ENCODE measurements around the gene TMEM175.

Gene TMEM175

DNA sequence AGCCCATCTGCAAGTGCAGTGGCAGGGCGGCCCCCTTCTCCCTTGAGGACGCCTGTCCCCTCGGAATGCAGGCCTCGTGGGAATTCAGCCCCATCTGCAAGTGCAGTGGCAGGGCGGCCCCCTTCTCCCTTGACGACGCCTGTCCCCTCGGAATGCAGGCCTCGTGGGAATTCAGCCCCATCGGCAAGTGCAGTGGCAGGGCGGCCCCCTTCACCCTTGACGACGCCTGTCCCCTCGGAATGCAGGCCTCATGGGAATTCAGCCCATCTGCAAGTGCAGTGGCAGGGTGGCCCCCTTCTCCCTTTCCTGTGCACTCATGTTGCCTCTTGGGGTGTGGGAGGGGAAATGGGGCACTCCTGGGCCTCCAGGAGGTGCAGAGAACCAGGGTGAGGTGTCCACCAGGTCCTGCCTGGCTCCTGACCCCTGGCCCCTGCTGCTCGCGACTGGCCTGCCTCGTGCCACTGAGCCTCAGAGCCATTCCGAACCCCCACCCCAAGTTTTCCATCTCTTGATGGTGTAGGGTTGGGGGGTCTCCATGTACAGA lies 67.7 kb downstream of the TMEM175 start:
- no peak for DNase-seq
- Histone ChIP-seq H3K36me3 (no peaks in the 10 kb centered on the region), H3K9me3 (no peaks in the 10 kb centered on the region), H3K4me3 (no peak overlapping the region), H3K27ac (no peak overlapping the region), H3K4me1 (peaks cover 0 to 37% (median 30%) of the 10 kb centered on the region in 4 donors), H3K27me3 (peaks cover 7 to 92% of the 10 kb centered on the region in 2 donors)
- TF ChIP-seq, protein P1, sequence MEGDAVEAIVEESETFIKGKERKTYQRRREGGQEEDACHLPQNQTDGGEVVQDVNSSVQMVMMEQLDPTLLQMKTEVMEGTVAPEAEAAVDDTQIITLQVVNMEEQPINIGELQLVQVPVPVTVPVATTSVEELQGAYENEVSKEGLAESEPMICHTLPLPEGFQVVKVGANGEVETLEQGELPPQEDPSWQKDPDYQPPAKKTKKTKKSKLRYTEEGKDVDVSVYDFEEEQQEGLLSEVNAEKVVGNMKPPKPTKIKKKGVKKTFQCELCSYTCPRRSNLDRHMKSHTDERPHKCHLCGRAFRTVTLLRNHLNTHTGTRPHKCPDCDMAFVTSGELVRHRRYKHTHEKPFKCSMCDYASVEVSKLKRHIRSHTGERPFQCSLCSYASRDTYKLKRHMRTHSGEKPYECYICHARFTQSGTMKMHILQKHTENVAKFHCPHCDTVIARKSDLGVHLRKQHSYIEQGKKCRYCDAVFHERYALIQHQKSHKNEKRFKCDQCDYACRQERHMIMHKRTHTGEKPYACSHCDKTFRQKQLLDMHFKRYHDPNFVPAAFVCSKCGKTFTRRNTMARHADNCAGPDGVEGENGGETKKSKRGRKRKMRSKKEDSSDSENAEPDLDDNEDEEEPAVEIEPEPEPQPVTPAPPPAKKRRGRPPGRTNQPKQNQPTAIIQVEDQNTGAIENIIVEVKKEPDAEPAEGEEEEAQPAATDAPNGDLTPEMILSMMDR (IDR thresholded peaks at IDR 0.05) = no peak
- intact Hi-C loops (cut with DNase I; ENCODE audit: low total_unique reads) = no loop called here

DNA sequence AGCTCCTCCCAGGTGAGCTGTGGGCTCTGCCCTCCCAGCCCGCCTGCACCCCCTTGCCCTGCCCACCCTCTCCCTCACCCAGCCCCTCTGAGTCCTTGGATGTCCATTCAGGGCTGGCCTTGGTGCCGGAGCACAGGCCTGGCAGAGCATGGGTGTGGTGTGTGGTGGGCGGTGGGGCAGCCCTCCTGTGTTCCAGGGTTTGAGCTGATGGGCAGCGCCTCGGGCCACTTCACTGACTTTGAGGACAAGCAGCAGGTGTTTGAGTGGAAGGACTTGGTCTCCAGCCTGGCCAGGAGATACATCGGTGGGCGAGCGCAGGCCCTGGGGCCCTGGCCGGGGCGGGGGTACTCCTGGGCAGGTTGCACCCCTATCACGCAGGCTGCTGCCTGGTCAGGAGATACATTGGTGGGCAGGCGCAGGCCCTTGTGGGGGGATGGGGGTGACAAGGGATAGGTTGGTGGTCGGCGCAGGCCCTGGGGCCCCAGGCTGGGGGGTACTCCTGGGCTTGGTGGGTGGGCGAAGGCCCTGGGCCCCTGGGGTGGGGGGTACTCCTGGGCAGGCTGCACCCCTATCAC lies 68.5 kb downstream of the TMEM175 start:
- H3K9me3 ChIP-seq = no peaks in the 10 kb centered on the region
- no peak overlapping the region for H3K4me3 ChIP-seq
- peaks cover 7 to 95% of the 10 kb centered on the region in 2 donors for H3K27me3 ChIP-seq
- H3K36me3 ChIP-seq = no peaks in the 10 kb centered on the region
- intact Hi-C loops (cut with DNase I; ENCODE audit: low total_unique reads) = no loop called here
- no peak for DNase-seq
- TF ChIP-seq, protein P1 (IDR thresholded peaks at IDR 0.05) = no peak
- peaks cover 0 to 37% (median 30%) of the 10 kb centered on the region in 4 donors for H3K4me1 ChIP-seq
- no peak overlapping the region for H3K27ac ChIP-seq

DNA sequence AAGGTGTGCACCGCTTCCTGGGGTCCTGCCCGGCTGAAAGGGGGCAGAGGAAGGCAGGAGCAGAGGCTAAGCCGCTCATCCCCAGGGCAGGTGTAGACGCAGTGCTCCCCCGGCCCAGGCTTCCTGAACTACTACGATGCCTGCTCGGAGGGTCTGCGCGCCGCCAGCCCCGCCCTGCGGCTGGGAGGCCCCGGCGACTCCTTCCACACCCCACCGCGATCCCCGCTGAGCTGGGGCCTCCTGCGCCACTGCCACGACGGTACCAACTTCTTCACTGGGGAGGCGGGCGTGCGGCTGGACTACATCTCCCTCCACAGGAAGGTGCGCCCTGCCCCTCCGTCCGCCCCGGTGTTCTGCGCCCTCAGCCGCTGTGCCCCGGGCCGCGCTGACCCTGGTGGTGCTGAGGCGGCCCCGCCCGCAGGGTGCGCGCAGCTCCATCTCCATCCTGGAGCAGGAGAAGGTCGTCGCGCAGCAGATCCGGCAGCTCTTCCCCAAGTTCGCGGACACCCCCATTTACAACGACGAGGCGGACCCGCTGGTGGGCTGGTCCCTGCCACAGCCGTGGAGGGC lies 69.4 kb downstream of the TMEM175 start:
- TF ChIP-seq, protein P1 (IDR thresholded peaks at IDR 0.05) = no peak
- intact Hi-C loops (cut with DNase I; ENCODE audit: low total_unique reads) = no loop called here
- Histone ChIP-seq H3K4me3 (no peak overlapping the region), H3K27ac (no peak overlapping the region), H3K36me3 (no peaks in the 10 kb centered on the region), H3K27me3 (peaks cover 7 to 93% of the 10 kb centered on the region in 2 donors), H3K4me1 (peaks cover 0 to 37% (median 29%) of the 10 kb centered on the region in 4 donors), H3K9me3 (no peaks in the 10 kb centered on the region)
- DNase-seq = no peak

DNA sequence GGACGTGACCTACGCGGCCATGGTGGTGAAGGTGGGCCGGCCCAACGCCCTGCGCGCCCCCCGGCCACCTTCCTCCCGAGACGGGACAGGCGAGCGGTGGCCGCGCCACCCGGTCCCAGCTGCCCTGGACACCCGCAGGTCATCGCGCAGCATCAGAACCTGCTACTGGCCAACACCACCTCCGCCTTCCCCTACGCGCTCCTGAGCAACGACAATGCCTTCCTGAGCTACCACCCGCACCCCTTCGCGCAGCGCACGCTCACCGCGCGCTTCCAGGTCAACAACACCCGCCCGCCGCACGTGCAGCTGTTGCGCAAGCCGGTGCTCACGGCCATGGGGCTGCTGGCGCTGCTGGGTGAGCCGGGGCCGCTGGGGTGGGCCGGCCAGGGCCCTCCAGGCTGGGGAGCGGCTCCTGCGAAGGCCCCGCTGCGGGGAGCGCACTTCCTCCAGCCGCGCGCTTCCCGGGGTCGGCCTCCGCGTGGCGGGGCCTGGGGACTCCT lies 69.9 kb downstream of the TMEM175 start:
- intact Hi-C loops (cut with DNase I; ENCODE audit: low total_unique reads) = no loop called here
- Histone ChIP-seq H3K27ac (no peak overlapping the region), H3K4me3 (no peak overlapping the region), H3K36me3 (no peaks in the 10 kb centered on the region), H3K4me1 (peaks cover 0 to 31% (median 25%) of the 10 kb centered on the region in 4 donors), H3K27me3 (peaks cover 7 to 92% of the 10 kb centered on the region in 2 donors), H3K9me3 (no peaks in the 10 kb centered on the region)
- DNase-seq = peak in 1 of 2 donors; percentile 48
- TF ChIP-seq, protein P1 (IDR thresholded peaks at IDR 0.05) = no peak

DNA sequence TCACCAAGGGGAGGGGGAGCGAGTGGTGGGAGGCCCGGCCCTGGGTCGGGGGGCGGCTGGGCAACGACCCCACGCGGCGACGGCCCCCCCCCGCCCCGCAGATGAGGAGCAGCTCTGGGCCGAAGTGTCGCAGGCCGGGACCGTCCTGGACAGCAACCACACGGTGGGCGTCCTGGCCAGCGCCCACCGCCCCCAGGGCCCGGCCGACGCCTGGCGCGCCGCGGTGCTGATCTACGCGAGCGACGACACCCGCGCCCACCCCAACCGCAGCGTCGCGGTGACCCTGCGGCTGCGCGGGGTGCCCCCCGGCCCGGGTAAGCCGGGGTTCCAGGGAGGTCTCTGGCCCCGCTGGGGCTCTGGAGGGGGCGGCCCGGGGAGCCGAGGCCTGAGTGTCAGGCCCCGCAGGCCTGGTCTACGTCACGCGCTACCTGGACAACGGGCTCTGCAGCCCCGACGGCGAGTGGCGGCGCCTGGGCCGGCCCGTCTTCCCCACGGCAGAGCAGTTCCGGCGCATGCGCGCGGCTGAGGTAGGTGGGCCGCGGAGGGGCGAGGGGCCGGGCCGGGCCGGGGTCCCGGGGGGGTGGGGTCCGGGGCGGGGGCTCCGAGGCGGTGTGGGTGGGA lies 70.5 kb downstream of the TMEM175 start:
- Histone ChIP-seq H3K27me3 (peaks cover 7 to 89% of the 10 kb centered on the region in 2 donors), H3K9me3 (no peaks in the 10 kb centered on the region), H3K36me3 (no peaks in the 10 kb centered on the region), H3K4me3 (no peak overlapping the region), H3K4me1 (peaks cover 0 to 26% (median 20%) of the 10 kb centered on the region in 4 donors), H3K27ac (no peak overlapping the region)
- intact Hi-C loops (cut with DNase I; ENCODE audit: low total_unique reads) = no loop called here
- TF ChIP-seq, protein P1 (IDR thresholded peaks at IDR 0.05) = no peak
- DNase-seq = no peak

All from tibial artery (tissue), 4 donors.